GM19397 (cell line): ENCODE results near the gene CASP7.

Experiments used
- ATAC-seq: cut with Tn5 transposase; IDR thresholded peaks from one replicate; pipeline ENCODE4 v1.9.1; 2021; ENCODE audit warnings: mild to moderate bottlenecking, moderate library complexity; ENCODE audit not compliant: unreplicated experiment

Gene CASP7

GRCh38 chr10:113711142-113711541, 31.4 kb downstream of the CASP7 start:
- no peak for ATAC-seq

- ATAC-seq = no peak
These were observed 32.3 kb downstream of the CASP7 start for GRCh38 chr10:113712024-113712423.

- ATAC-seq = no peak
These were observed 33.3 kb downstream of the CASP7 start for GRCh38 chr10:113712755-113713639.

- no peak for ATAC-seq
These were observed 33.9 kb downstream of the CASP7 start for GRCh38 chr10:113713640-113713982.

- ATAC-seq = no peak
These were observed 36.6 kb downstream of the CASP7 start for GRCh38 chr10:113716109-113716910.

- no peak for ATAC-seq
These were observed 39.5 kb downstream of the CASP7 start for GRCh38 chr10:113718969-113719822.

- no peak for ATAC-seq
These were observed 40.7 kb downstream of the CASP7 start for GRCh38 chr10:113720386-113720785.

GRCh38 chr10:113732160-113732881, 52.6 kb downstream of the CASP7 start:
- no peak for ATAC-seq

GRCh38 chr10:113732966-113733365, 53.3 kb downstream of the CASP7 start:
- ATAC-seq = no peak

GRCh38 chr10:113733635-113734034, 53.9 kb downstream of the CASP7 start:
- no peak for ATAC-seq

- ATAC-seq = peak; percentile 82
These were observed 56.2 kb downstream of the CASP7 start for GRCh38 chr10:113735913-113736312.

- ATAC-seq = no peak
These were observed 56.9 kb downstream of the CASP7 start for GRCh38 chr10:113736576-113736975.

- ATAC-seq = no peak
These were observed 59.3 kb downstream of the CASP7 start for GRCh38 chr10:113739031-113739430.

- no peak for ATAC-seq
These were observed 59.9 kb downstream of the CASP7 start for GRCh38 chr10:113739577-113739976.

- no peak for ATAC-seq
These were observed 61.1 kb downstream of the CASP7 start for GRCh38 chr10:113740850-113741249.

- no peak for ATAC-seq
These were observed 62.8 kb downstream of the CASP7 start for GRCh38 chr10:113742466-113742865.

- ATAC-seq = no peak
These were observed 63.9 kb downstream of the CASP7 start for GRCh38 chr10:113743594-113743993.

GRCh38 chr10:113745374-113745773, 65.7 kb downstream of the CASP7 start:
- ATAC-seq = no peak

- no peak for ATAC-seq
These were observed 66.7 kb downstream of the CASP7 start for GRCh38 chr10:113746217-113746957.
